PC-9 (cell line): ENCODE measurements around the gene PTPRG. TPM values are rescaled to one million over a fixed set of nuclear protein-coding genes. Genes with fewer than 3 reads are reported as not detected.

Experiments used
- BruUV-seq: library from RNA; stranded (reverse); fragments of 400-500 nt; replicated peaks from 2 replicates; lab custom pipeline; 2021; lab: Mats Ljungman, UMichigan
- CTCF ChIA-PET: fragments of 300-600 bp; sonication (Branson Sonifier 250); formaldehyde crosslinking; loops from one replicate; lab custom pipeline; 2022; ENCODE audit warnings: antibody characterized with exemption; lab: Charles Lee
- POLR2A ChIA-PET: fragments of 300-600 bp; sonication (Branson Sonifier 250); formaldehyde crosslinking; loops from one replicate; lab custom pipeline; 2022; ENCODE audit warnings: antibody characterized with exemption; ENCODE audit not compliant: unreplicated experiment; lab: Charles Lee
- DNase-seq, 2 experiments: peaks; one replicate each; pipeline versions ENCODE4 v3.0.0 to v3.0.0-alpha.2; 2015 to 2022; ENCODE audit warnings: mixed read lengths in 1 of 2
- H2AFZ ChIP-seq: fragments of 200-600 bp; sonication (generic); 2 replicates; pipeline ENCODE4 v1.8.1; 2017; ENCODE audit warnings: antibody characterized with exemption
- H3F3A ChIP-seq: fragments of 200-600 bp; sonication (generic); 2 replicates; pipeline ENCODE4 v1.8.1; 2017; ENCODE audit warnings: antibody characterized with exemption, mild to moderate bottlenecking, low read depth; ENCODE audit not compliant: insufficient read depth
- H3K27ac ChIP-seq: fragments of 200-600 bp; sonication (generic); 2 replicates; pipeline ENCODE4 v1.6.1; 2016; ENCODE audit warnings: mixed run types
- H3K27me3 ChIP-seq: fragments of 200-600 bp; sonication (generic); 2 replicates; pipeline ENCODE4 v1.6.1; 2016; ENCODE audit warnings: low read depth, mixed run types; ENCODE audit not compliant: insufficient read depth
- H3K36me3 ChIP-seq: fragments of 200-600 bp; sonication (generic); 2 replicates; pipeline ENCODE4 v1.6.1; 2016; ENCODE audit warnings: low read depth, mixed run types
- H3K4me1 ChIP-seq: fragments of 200-600 bp; sonication (generic); replicated peaks from 2 replicates; pipeline ENCODE4 v1.6.1; 2016; ENCODE audit warnings: mixed run types; ENCODE audit not compliant: insufficient read depth
- H3K4me2 ChIP-seq: fragments of 200-600 bp; sonication (generic); 2 replicates; pipeline ENCODE4 v1.6.1; 2017; ENCODE audit warnings: mixed run types
- H3K4me3 ChIP-seq: fragments of 200-600 bp; sonication (generic); 2 replicates; pipeline ENCODE4 v1.6.1; 2016; ENCODE audit warnings: mixed run types
- H3K79me2 ChIP-seq: fragments of 200-600 bp; sonication (generic); 2 replicates; pipeline ENCODE4 v1.6.1; 2017; ENCODE audit warnings: low read depth, mixed run types
- H3K9me2 ChIP-seq: fragments of 200-600 bp; sonication (generic); 2 replicates; pipeline ENCODE4 v1.8.1; 2017; ENCODE audit warnings: mild to moderate bottlenecking; ENCODE audit not compliant: insufficient read depth
- H3K9me3 ChIP-seq: fragments of 200-600 bp; sonication (generic); 2 replicates; pipeline ENCODE4 v1.8.1; 2016; ENCODE audit warnings: low read depth; ENCODE audit not compliant: insufficient read depth
- H4K20me1 ChIP-seq: fragments of 200-600 bp; sonication (generic); 2 replicates; pipeline ENCODE4 v1.8.1; 2017; ENCODE audit not compliant: insufficient read depth
- EZH2 ChIP-seq: fragments of 200-600 bp; sonication (generic); IDR thresholded peaks from 2 replicates; pipeline ENCODE4 v1.8.0; 2017; ENCODE audit warnings: antibody characterized with exemption, low read depth
- intact Hi-C: fragments of 100-400 bp; cut with micrococcal nuclease; formaldehyde crosslinking; loops from one replicate; pipeline ENCODE4 v1.10.0; 2022; ENCODE audit not compliant: unreplicated experiment
- total RNA-seq: library from RNA; stranded (reverse); gene quantifications from 2 replicates; pipeline ENCODE4 v1.2.3, GENCODE V29; 2021
- TF ChIP-seq, protein P1 (sequence below): fragments of 200-600 bp; sonication (generic); conservative IDR thresholded peaks from 2 replicates; pipeline ENCODE4 v1.6.1; 2017; ENCODE audit warnings: mixed run types, antibody characterized with exemption, mild to moderate bottlenecking, moderate library complexity

Gene PTPRG
- total RNA-seq, 1 experiment from 2014 or later, result 32.9 TPM

DNA sequence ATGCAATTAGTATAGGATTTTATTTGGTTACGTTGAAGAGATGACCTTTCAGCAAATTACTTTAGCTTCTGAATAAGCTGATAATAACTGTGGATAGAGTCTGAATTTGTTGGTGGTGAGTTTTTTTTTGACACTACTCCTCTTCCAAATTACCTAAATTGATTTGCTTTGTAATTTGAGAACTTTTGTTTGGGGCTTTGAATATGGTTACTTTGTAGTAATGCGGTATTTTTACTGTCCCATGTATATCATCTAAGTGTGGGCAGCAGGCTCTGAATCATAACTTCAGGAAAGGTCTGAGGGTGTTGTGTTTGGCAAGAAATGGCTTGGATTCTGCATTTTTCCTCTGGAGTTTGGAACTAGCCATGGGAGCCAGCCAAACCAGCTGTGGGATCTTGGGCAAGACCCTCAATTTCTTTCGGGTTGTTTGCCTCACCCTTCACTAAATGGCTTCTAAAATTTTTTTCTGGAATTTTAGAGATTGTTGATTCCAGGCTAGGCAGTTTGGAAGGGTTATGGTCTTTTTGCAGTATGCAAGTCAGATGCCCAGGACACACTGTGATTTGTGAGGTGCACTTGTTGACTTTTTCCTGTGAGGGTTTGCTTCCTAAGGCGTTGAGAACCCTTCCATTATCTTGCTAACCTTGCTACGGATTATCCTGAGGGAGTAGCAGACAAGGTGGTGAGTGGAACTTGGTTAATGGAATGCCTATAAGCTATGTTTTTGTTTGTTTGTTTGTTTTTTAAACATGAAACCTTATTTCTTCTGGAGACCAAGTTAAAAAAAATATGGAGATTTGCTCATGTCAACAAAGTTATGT is 10.4 kb downstream of the PTPRG start:
- intact Hi-C loops, result no loop called here
- no peaks in the 10 kb centered on the region for H3K4me1 ChIP-seq
- H4K20me1 ChIP-seq, result no peaks in the 10 kb centered on the region
- no peaks in the 10 kb centered on the region for H3K9me2 ChIP-seq
- no peaks in the 10 kb centered on the region for H3K79me2 ChIP-seq
- POLR2A ChIA-PET, result interaction anchor here (0.6 kb wide), 1 partner anchor 324 kb away, joined by 8 read pairs; no protein-coding TSS in a partner anchor
- BruUV-seq, result no TSS peak
- H3K27ac ChIP-seq, result no peak overlapping the region
- no peak overlapping the region for H2AFZ ChIP-seq
- no peaks in the 10 kb centered on the region for H3K36me3 ChIP-seq
- H3K9me3 ChIP-seq, result no peaks in the 10 kb centered on the region
- H3K27me3 ChIP-seq, result no peaks in the 10 kb centered on the region
- no peaks in the 10 kb centered on the region for H3F3A ChIP-seq
- no peak overlapping the region for H3K4me2 ChIP-seq
- DNase-seq, result no peak
- TF ChIP-seq EZH2, result no peak
- TF ChIP-seq, protein P1, sequence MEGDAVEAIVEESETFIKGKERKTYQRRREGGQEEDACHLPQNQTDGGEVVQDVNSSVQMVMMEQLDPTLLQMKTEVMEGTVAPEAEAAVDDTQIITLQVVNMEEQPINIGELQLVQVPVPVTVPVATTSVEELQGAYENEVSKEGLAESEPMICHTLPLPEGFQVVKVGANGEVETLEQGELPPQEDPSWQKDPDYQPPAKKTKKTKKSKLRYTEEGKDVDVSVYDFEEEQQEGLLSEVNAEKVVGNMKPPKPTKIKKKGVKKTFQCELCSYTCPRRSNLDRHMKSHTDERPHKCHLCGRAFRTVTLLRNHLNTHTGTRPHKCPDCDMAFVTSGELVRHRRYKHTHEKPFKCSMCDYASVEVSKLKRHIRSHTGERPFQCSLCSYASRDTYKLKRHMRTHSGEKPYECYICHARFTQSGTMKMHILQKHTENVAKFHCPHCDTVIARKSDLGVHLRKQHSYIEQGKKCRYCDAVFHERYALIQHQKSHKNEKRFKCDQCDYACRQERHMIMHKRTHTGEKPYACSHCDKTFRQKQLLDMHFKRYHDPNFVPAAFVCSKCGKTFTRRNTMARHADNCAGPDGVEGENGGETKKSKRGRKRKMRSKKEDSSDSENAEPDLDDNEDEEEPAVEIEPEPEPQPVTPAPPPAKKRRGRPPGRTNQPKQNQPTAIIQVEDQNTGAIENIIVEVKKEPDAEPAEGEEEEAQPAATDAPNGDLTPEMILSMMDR, result no peak
- no peak overlapping the region for H3K4me3 ChIP-seq
- CTCF ChIA-PET, result no interaction called here

GRCh38 chr3:61572879-61573278 is 11.5 kb downstream of the PTPRG start:
- DNase-seq, result no peak
- ChIA-PET CTCF (no interaction called here), POLR2A (no interaction called here)
- intact Hi-C loops, result no loop called here
- no TSS peak for BruUV-seq
- H3K36me3 ChIP-seq, result no peaks in the 10 kb centered on the region
- H3K79me2 ChIP-seq, result no peaks in the 10 kb centered on the region
- H2AFZ ChIP-seq, result no peak overlapping the region
- no peaks in the 10 kb centered on the region for H3K9me2 ChIP-seq
- H3F3A ChIP-seq, result no peaks in the 10 kb centered on the region
- no peaks in the 10 kb centered on the region for H4K20me1 ChIP-seq
- no peaks in the 10 kb centered on the region for H3K27me3 ChIP-seq
- H3K4me1 ChIP-seq, result no peaks in the 10 kb centered on the region
- no peak overlapping the region for H3K27ac ChIP-seq
- no peak overlapping the region for H3K4me2 ChIP-seq
- no peak for TF ChIP-seq EZH2
- TF ChIP-seq, protein P1, result no peak
- no peak overlapping the region for H3K4me3 ChIP-seq
- H3K9me3 ChIP-seq, result no peaks in the 10 kb centered on the region

- H2AFZ ChIP-seq, result no peak overlapping the region
- no peaks in the 10 kb centered on the region for H3K9me3 ChIP-seq
- no peaks in the 10 kb centered on the region for H4K20me1 ChIP-seq
- TF ChIP-seq EZH2, result no peak
- TF ChIP-seq, protein P1, result no peak
- POLR2A ChIA-PET, result no interaction called here
- no peaks in the 10 kb centered on the region for H3K27me3 ChIP-seq
- BruUV-seq, result no TSS peak
- H3K79me2 ChIP-seq, result no peaks in the 10 kb centered on the region
- no peaks in the 10 kb centered on the region for H3F3A ChIP-seq
- no peaks in the 10 kb centered on the region for H3K36me3 ChIP-seq
- no peak overlapping the region for H3K4me3 ChIP-seq
- intact Hi-C loops, result no loop called here
- no peaks in the 10 kb centered on the region for H3K4me1 ChIP-seq
- CTCF ChIA-PET, result no interaction called here
- DNase-seq, result no peak
- H3K27ac ChIP-seq, result no peak overlapping the region
- no peak overlapping the region for H3K4me2 ChIP-seq
- H3K9me2 ChIP-seq, result no peaks in the 10 kb centered on the region
Measured at GRCh38 chr3:61573441-61573840, 12.1 kb downstream of the PTPRG start.
